GM21576 (cell line): ENCODE data around the gene HYI.
"Not testable (repeated sequence)": the region's sequence is repeated elsewhere in the genome, so short reads cannot be mapped to it uniquely, and the experiment has no call there.

Experiments
- ATAC-seq: cut with Tn5 transposase; IDR thresholded peaks from one replicate; pipeline ENCODE4 v1.9.1; 2021; ENCODE audit warnings: mild to moderate bottlenecking, moderate library complexity; ENCODE audit not compliant: unreplicated experiment

HYI gene, protein sequence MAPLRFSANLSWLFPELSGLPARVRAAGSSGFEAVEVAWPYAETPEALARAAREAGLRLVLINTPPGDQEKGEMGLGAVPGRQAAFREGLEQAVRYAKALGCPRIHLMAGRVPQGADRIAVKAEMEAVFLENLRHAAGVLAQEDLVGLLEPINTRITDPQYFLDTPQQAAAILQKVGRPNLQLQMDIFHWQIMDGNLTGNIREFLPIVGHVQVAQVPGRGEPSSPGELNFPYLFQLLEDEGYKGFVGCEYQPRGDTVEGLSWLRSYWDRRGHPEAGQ

DNA sequence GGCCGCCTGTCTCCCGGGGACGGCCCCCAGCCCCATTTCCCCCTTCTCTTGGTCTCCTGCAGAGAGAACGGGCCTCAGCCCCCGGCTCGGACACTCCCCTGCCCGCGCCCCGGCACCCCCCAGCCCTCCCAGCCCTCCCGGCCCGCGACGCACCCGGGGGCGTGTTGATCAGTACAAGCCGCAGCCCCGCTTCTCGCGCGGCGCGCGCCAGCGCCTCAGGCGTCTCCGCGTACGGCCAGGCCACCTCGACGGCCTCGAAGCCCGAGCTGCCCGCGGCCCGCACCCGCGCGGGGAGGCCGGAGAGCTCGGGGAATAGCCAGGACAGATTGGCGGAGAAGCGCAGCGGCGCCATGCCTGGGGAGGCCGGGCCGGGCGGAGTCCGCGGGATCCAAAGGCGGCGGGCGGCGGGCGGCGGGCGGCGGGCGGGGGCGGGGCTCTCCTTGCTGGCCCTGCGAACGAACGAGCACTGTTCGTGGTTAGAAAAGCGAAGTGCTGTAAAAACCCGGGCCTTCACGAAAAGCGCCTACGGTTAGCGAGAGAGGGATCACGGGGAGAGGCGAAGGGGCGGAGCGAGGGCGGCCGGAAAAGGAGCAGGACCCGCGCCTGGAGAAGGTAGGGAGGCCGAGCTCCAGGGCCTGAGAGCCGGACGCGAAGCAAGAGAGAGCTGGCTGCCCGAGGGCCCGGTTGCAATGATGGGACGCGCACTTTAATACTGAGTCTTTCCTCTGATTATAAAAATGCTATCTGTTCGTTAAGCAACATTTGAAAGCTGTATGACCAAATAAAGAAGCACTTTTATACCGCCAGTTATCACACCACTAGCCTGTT lies at the start of gene HYI:
Gene HYI, minus strand, starts transcription at position 490 of the 828 bp plus-strand sequence. Its CDS starts 138 bp downstream, at position 352.
- ATAC-seq, result no peak

DNA sequence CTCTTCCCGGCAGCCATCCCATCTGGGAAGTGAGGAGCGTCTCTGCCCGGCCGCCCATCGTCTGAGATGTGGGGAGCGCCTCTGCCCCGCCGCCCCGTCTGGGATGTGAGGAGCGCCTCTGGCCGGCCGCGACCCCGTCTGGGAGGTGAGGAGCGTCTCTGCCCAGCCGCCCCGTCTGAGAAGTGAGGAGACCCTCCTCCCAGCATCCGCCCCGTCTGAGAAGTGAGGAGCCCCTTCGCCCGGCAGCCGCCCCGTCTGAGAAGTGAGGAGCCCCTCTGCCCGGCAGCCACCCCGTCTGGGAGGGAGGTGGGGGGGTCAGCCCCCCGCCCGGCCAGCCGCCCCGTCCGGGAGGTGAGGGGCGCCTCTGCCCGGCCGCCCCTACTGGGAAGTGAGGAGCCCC lies 48.1 kb upstream of the HYI start:
- ATAC-seq, result not testable (repeated sequence)

DNA sequence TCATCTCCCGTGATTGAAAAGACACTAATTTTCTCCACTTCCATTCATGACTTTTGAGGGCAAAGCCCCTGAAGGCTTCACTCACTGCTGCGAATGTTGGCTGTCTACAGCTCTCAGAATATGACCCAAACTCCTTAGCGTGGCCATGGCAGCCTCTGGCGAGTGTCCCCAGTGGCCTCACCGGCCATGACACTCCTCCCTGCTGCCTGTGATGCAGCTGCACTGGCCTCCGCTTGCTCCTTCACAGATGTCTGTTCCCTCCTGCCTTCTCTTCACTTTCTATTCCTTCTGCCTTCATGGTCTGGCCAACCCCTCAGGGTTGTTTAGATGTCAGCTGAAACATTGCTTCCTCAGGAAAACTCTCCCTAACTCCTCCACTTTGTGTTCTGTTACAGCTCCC lies 46.2 kb upstream of the HYI start:
- ATAC-seq, result no peak

DNA sequence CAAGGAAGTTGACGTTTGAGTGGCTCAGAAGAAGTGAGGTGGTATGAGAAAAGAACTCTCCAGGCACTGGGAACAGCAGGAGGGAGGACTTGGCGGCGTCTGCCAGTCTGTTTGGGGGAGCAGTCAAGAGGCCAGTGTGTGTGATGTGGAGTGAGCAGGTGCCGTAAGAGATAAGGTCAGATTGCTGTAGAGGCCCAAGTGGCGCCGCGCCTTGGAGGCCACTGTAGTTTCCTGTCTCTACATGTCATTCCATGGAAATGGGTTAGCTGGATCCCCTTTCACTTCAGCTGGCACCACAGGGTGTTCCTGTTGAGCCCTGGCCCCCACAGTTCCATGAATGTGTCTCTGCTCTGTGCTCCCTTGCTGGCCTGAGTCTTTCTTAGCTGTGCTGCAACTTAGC lies 41.5 kb upstream of the HYI start:
- ATAC-seq, result no peak

DNA sequence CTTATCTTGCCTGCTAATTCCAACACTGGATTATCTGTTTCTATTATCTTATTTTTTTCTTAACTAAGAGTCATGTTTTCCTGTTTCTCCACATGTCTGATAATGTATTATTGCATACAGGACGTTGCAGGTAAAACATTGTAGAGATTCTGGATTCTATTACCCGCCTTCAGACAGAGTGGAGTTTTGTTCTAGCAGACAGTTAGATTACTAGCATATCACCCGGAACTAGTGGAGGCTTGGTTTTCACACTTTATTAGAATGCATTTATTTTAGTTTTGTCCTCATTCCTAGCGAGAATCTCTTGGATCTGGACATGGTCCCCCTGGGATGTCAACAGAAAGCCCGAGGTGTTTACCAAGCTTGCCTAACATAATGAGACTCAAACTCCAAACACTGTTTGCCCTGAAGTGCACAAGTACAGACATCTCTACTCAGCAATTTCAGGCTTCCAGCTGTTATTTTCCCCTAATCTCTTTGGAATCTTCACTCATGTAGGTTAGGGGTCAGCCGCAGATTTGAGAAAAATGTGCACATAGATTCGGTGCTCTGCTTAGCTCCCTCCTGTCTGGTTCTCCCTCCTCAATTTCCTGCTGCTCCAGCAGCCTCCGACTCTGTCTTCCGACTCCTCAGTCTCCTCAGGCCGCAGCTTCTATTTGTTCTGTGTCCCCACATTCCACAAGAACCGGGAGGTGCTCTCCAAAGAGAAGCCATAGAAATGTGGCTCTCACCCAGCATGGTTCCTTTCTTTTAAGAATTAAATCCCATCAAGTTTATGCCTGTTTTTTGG lies 40.1 kb upstream of the HYI start:
- ATAC-seq, result no peak

DNA sequence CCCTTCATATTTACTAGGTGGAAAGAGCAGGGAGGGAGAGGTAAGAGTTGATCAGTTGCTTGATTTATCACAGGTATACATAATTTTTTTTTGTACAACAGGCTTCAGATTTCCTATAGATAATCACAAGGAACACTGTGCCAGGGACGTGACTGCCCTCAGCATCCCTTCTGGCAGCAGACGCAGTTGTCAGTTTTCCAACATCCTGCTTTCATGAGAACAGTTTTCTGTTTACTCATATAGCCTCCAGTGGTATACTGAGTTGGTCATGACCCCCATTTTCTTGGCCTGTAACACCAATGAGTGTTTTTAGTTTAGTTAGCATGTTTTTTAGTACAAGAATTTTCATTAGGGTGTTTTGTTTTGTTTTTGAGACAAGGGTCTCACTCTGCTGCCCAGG lies 39.1 kb upstream of the HYI start:
- no peak for ATAC-seq

DNA sequence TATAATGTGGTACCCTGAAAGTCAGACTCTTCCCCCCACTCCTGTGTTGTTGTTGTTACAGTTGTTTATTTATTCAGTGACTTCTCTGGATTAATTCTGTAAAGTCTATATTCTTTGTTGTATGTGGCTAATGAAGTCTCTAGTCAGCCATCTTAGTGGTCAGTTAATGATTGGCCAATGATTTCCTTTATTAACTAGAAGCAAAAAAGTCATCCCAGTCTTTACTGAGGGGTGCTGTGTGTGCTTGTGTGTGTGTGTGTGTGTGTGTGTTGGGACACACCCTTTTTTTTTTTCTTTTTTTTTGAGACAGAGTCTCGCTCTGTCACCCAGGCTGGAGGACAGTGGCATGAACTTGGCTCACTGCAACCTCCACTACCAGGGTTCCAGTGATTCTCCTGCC lies 37.3 kb upstream of the HYI start:
- no peak for ATAC-seq

DNA sequence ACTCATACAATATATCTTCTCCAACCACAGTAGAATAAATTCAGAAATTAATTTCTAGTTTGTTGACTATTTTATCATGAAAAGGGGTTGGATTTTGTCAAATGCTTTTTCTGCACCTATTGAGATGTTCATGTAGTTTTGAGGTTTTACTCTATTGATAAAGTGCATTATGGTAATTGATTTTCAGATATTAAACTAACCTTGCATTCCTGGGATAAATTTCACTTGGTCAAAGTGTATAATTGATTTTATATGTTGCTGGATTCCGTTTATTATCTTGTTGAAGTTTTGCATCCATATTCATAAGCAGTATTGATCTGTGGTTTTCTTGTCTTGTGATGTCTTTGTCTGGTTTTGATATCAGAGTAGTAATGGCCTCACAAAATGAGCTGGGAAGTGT lies 34.4 kb upstream of the HYI start:
- no peak for ATAC-seq

DNA sequence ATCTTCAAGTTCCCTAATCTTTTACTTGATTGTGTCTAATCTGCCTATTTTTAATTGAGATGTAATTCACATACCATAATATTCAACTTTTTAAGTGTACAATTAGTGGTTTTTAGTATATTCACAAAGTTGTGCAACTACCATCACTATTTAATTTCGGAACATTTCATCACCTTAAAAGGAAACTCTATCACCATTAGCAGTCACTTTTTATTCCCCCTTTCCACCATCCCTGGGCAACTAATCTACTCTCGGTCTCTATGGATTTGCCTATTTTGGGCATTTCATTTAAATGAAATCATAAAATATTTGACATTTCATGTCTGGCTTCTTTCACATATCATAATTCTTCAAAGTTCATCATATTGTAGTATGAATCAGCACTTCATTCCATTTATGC lies 30.6 kb upstream of the HYI start:
- ATAC-seq, result no peak

DNA sequence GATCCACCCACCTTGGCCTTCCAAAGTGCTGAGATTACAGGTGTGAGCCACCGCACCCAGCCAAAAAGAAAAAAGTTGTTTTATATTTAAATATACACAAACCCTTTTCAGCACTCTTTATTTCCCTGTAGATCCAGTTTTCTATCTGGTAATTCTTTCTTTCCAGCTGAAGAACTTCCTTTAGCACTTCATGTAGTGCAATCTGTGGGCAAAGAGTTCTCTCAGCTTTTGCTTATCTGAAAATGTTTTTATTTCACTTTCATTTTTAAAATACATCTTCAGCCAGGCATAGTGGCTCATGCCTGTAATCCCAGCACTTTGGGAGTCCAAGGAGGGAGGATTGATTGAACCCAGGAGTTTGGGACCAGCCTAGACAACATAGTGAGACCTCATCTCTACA lies 28.5 kb upstream of the HYI start:
- ATAC-seq, result no peak

DNA sequence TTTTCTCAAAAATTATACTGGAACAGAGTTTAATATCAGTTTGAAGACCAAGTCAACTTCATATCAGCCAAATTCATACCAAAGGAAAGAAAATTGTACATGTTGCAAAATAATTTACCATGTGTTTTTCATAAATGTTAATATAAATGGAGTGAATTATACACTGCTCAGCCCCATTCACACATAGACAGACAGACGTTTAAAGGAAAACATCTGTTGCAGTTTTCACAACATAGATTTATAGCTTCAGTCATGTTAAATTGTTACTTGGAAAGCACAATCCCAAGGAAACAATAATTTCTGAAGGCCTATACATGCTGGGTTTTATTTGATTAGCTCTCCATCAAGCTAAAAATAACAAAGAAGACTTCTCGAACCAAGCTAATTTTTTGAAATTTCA lies 27.8 kb upstream of the HYI start:
- no peak for ATAC-seq

DNA sequence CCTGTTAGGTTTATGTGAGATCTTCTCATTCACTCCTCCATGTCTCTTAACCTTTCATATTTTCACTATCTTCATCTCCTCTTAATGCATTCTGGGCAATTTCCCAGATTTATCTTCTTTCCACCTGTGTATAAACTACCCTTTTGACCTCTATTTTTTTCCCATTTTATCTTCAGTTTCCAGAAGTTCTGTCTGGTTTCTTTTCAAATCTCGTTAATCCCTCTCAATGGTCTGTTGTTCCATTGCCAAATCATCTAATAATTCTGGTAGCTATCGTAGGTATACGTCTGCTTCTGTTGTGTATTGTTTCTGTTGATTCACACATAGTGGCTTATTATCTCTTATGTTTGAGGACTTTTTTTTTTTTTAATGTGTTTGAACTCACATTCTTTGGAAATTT lies 25.7 kb upstream of the HYI start:
- no peak for ATAC-seq

DNA sequence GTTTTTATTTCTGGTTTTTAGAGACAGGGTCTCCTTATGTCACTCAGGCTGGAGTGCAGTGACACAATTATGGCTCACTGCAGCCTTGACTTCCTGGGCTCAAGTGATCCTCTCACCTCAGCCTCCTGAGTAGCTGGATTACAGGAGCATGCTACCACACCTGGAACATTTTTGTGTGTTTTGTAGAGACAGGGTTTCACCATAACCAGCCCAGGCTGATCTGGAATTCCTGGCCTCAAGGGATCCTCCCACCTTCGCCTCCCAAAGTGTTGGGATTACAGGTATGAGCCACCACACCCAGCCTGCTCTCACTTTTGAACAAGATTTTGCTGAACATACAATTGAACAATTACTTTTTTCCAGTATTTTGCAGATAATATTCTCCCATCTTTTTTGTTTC lies 24.0 kb upstream of the HYI start:
- no peak for ATAC-seq

DNA sequence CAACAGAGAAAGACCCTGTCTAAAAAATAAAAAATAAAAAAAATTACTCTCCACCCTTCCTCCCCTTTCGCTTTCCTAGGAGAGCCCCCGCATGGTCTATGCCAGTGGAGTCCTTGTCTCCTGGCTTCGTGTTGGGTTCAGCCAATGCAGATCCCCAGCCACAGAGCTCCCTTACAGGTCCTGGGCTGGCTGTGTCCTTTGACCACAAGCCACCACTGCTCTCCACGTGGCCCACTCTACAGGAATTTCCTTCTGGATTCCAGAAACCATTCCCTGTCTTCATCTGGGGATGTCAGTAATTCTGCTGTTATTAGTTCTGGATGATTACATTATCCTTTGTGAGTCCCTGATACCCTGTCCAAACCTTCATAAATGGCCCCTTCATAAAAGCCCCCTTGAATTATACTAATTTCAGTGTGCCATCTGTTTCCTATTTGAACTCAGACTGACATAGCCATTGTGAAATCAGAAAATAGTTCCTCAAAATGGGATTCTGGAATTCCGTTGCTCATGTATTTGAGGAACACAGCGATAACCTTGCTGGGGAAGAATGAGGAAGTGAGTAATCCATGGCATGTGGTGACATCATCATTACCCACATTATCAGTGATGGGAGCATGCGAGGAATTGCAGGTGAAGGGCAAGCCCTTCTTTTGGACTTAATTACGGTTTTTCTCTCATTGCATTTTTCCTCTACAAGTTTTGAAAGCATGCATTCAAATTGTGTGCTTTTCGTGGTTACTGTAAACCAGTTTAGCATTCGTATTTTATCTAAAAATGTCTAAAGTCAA lies 22.1 kb upstream of the HYI start:
- ATAC-seq, result not testable (repeated sequence)

DNA sequence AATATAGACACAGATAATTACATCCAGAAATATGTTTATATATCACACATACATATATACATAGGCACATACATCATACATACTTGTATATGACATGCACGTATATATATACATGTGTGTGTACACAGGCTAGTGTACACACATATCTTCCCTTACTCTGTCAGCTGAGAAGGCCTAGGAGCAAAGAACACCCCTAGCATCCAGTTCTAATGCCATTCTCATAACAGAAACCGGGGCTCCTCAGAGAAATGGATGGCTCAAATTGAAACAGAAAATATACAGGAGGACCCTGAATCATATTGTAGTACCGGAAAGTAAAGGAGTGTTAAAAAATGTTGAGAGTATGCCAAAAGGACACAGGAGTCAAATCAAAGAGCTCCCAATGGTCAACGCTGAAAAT lies 19.7 kb upstream of the HYI start:
- ATAC-seq, result no peak

DNA sequence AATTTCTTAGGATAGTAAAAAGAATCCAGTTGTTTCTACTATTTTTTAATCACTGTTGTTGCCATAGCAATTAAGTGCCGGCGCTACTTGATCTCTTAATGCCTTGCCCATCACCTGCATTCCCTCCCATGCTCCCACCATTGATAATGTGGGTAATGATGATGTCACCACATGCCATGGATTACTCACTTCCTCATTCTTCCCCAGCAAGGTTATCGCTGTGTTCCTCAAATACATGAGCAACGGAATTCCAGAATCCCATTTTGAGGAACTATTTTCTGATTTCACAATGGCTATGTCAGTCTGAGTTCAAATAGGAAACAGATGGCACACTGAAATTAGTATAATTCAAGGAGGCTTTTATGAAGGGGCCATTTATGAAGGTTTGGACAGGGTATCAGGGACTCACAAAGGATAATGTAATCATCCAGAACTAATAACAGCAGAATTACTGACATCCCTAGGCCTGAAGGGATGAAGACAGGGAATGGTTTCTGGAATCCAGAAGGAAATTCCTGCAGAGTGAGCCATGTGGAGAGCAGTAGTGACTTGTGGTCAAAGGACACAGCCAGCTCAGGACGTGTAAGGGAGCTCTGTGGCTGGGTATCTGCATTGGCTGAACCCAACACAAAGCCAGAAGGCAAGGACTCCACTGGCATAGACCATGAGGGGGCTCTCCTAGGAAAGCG lies 18.9 kb upstream of the HYI start:
- ATAC-seq, result not testable (repeated sequence)

DNA sequence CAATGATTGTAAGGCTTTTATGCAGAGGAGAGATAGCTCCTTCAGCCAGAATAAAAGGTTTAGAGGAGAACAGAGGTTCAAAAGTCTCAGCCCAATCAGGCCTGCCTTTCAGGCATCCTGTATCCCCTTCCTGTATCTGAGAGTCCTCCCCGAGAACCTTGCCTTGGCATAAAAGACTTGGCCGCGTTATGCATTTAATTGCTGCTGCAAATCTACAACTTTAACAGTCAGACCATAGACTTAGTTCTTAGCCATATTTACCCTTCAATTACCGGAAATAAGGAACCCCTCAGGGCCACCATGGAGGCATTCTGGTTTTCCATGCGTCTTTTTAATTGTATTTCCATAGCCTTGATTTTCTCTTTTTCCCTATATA lies 18.3 kb upstream of the HYI start:
- ATAC-seq, result no peak

DNA sequence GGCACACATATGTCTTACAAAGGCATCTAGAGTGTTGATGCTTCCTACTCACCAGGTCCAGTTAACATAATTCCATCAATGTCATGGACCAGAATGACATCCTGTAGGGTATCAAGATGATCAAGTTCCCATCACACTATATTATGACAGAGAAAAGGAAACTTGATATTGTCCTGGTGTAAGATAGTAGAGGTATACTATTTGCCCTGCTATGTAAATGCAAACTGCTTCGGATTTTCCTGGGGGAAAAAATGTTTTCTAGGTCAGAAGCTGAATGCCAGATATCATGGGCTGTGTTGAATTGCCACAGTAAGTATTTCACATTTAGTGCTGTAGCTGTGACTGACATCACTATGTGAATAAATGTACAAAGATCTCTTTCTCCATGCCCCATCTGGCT lies 16.2 kb upstream of the HYI start:
- no peak for ATAC-seq

DNA sequence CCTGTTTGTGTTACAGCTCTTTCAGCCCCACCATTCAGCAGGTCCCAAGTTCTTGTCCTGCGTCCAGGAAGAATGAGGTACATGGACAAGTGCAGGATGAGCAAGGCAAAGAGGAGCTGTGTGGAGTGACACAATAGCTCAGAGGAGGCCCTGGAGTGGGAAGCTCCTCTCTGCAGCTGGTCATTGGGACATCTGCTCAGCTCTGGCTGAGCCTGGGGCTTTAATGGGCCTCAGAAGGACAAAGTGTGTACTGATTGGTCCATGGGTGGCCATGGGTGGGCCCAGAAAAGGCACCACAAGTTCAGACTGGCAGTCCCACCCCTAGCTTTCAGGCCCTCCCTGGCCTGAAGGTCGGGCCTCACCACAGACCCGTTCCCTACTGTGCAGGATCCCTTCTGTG lies 14.7 kb upstream of the HYI start:
- no peak for ATAC-seq

DNA sequence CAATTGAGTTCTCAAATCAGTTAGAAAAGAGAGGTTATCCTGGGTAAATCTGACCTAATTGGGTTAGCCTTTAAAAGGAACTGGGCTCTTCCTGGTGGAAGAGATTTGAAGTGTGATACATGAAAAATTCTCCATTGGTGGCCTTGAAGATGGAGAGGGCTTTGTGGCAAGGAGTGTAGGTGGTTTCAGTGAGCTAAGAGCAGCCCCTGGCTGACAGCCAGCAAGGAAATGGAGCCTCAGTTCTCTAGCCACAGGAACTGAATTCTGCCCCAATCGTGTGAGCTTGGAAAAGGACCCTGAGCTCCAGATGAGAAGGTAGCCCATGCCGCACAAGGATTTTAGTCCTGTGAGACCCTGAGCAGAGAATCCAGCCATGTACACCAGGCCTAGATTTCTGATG lies 12.7 kb upstream of the HYI start:
- no peak for ATAC-seq
